GM21515 (cell line): Measurements from ENCODE around the gene ZNF544.
"Not testable (repeated sequence)": the region's sequence is repeated elsewhere in the genome, so short reads cannot be mapped to it uniquely, and the experiment has no call there.

ENCODE experiments used
- ATAC-seq: cut with Tn5 transposase; IDR thresholded peaks from one replicate; pipeline ENCODE4 v1.9.1; 2021; ENCODE audit not compliant: unreplicated experiment

ZNF544 gene

DNA sequence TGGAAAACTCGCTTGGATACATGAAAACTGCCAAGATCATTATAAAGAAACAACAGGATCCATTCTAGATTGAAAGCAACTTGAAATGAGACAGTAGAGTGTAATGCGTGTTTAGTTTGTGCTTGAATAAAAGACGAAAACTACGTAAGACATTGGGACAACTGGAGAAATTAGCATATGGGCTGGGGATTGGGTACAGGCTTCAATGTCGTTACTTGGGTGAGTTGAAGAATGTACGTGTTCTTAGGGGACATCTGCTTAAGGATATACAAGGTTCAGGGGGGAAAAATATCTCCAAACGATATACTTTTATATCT is 76.0 kb downstream of the ZNF544 start:
- ATAC-seq = no peak

DNA sequence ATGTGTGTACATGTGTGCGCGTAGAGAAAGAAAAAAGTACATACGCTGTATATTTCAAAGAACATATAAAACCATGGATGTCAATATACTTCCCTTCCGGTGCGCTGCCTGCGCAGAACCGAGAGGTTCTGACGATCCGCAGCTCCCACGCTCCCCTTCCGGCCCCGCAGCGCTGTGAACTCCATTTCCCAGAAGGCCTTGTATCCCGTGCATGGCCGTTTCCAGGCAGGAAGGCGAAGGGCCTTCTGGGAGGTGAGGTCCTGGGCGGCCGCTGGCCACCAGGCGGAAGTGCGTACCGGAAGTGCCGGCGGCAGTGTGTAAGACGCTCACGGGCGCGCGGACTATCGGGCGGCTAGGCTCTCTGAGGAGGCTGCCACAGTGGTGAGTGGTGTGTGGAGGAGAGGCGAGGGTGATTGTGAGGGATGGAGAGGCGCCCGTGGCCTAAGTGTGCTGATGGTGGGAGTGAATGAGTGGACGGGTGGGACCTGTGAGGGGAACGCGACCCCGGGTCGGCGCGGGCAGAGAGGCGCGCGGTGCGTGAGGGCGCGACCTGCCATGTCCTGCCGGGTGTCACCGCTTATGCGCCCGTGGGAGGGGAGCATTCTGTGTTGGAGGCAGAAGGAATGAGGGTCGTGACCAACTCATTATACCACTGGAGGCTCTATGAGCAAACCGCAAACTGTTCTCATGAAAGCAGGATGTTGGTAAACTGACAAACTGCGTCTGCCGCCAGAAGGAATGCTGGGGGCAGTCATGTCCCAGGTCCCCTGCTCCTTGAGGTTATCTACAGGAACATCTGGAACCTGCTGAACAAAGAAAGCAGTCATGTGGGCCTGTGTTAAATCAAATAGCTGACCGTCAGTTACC is 76.6 kb downstream of the ZNF544 start, which contains the start of gene ERVK3-1:
Gene ERVK3-1 (plus strand): TSS at position 313 of the 867 bp plus-strand sequence. CDS start 6,792 bp downstream, outside the sequence.
- peak; percentile 86 for ATAC-seq

DNA sequence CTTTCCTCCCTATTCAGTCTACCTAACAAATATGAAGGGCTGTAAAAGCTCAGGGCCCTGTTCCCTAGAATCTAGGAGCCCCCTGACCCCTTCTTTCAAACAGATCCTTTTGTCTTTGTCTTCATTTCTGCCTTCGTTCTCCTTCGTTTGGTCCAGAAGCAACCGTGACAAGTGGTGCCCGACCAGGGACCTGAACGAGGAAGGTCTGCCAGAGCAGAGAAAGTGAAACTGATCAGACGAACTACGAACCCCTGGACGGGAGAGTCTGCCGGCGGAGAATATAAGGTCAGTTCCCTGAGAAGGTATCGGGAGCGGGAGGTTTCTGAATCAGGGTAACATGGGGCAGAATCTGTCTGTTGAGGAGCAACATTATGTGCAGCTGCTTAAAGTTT is 77.2 kb downstream of the ZNF544 start:
- ATAC-seq = no peak

DNA sequence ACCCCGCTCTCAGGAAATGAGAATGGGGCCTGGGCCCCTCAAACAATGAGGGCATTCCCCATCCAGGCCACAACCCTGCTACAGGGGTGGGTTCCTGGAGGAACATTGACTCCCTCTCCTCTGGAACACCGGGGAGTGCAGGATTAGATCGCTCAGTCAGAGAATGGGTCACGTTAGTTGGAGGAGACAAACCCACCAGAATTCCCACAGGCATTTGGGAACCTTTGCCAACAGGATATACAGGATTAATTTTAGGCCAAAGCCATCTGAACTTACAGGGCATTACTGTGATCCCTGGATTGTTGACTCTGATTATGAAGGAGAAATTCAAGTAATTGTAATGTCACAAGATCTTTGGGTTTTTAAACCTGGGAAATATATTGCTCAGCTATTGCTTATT is 79.0 kb downstream of the ZNF544 start:
- no peak for ATAC-seq

DNA sequence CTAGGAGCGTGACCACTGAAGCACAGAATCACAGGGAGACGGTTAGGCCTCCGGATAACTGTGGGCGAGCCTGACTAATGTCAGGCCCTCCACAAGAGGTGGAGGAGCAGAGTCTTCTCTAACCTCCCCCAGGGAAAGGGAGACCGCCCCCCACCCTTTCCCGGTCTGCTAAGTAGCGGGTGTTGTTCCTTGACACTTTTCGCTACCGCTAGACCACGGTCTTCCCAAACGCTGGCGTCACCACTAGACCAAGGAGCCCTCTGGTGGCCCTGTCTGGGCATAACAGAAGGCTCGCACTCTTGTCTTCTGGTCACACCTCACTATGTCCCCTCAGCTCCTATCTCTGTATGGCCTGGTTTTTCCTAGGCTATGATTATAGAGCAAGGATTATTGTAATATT is 82.0 kb downstream of the ZNF544 start:
- not testable (repeated sequence) for ATAC-seq

DNA sequence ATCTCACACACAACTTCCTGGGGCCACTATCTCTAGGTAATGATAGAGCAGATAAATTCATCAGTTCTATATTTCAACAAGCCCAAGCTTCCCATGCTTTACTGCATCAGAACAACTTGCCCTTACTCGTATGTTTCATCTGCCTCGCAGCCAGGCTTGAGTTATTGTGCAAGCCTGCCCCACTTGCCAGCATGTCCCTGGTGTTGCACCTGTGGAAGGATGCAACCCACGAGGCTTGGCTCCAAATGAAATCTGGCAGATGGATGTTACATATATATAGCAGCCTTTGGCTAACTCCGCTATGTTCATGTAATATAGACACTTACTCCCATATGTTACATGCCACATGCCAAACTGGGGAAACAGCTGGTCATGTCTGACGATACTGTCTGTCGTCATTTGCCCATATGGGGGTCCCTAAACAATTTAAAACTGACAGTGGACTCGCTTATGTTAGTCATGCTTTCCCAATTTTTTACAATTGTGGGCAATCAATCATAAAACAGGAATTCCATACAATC is 82.7 kb downstream of the ZNF544 start:
- no peak for ATAC-seq
